ENCODE data around the gene PARVB. TPM values are rescaled to one million over a fixed set of nuclear protein-coding genes. Genes with fewer than 3 reads are reported as not detected.

Gene PARVB
- polyA plus RNA-seq, 3 donors from 2014 or later, result 1.8 to 3.8 (median 2.7) TPM

DNA sequence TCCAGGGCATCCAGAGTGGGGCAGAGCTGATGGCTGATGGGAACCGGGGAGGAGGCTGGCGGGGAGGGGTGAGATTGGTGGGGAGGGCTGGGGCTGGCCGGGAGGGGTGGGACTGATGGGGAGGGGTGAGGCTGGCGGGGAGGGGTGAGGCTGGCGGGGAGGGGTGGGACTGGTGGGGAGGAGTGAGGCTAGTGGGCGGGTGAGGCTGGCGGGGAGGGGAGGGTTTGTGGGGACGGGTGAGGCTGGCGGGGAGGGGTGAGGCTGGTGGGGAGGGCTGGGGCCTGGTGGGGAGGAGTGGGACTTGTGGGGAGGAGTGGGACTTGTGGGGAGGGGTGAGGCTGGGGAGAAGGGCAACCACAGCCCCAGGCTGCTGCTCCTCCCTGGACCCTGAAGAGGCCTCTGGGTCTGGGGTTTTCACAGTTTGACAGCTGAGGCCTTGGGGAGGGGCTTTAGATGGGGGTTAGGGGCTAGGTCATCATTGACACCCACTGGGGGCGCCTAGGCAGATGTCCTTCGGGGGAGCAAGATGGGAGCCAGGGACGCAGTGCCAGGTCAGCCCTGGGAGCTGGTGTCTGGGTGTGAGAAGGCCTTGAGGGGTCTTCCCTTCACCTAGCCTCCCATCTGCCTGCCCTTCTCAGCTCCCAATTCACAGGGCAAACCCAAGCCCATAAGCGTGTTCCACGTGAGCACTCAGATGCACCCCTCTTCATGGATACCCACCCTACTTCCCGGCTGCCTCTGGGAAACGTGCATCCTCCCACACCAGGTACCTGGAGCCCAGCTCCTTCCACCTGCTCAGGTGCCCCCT is 183.3 kb downstream of the PARVB start:
- DNase-seq, result no peak
- Mint-ChIP-seq H3K27ac (peak overlapping the region in 1 of 6 donors; percentile 40), H3K4me3 (no peak overlapping the region), H3K27me3 (ENCODE audit: low read depth in 3 of 3) (peaks cover 0 to 7% (median 2%) of the 10 kb centered on the region in 3 donors), H3K9me3 (peaks cover 1 to 10% (median 6%) of the 10 kb centered on the region in 6 donors), H3K36me3 (peaks cover 15 to 37% (median 29%) of the 10 kb centered on the region in 3 donors), H3K4me1 (peaks cover 25 to 38% of the 10 kb centered on the region in 2 donors)

DNA sequence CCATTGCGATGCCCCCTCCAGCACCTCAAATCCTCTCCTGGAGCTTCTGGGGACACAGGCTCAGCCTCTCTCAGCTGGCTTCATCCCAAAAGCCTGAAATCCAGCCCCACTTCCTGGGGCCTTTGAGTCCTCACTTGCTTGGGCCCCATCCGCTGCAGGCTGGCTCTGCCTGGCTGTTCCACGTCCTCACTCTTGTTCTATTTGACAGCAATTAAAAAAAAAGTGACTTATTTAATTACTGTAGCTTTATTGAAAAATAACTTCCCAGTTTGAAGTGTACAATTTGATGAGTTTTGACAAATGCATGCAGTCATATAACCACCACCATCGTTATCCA is 183.8 kb downstream of the PARVB start:
- H3K27ac Mint-ChIP-seq, result peak overlapping the region in 4 of 6 donors; percentile 29 to 61 (median 44)
- H3K4me3 Mint-ChIP-seq, result no peak overlapping the region
- H3K27me3 Mint-ChIP-seq (ENCODE audit: low read depth in 3 of 3), result peaks cover 0 to 7% (median 2%) of the 10 kb centered on the region in 3 donors
- DNase-seq, result no peak
- peaks cover 23 to 32% of the 10 kb centered on the region in 2 donors for H3K4me1 Mint-ChIP-seq
- H3K9me3 Mint-ChIP-seq, result peaks cover 1 to 10% (median 6%) of the 10 kb centered on the region in 6 donors
- H3K36me3 Mint-ChIP-seq, result peaks cover 12 to 32% (median 27%) of the 10 kb centered on the region in 3 donors

DNA sequence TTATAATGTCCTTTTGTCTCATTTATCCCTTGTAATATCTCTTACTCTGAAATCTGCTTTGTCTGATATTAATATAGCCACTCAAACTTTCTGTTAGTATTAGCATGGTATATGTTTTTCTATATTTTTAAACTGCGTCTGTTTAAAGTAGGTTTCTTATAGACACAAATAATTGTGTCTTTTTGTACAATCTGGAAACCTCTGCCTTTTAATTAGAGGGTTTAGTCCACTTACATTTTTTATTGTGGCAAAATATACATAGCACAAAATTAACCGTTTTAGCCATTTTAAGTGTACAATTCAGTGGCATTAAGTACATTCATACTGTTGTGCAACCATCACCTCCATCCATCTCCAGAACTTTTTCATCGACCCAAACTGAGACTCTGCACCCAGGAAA is 185.2 kb downstream of the PARVB start:
- DNase-seq, result no peak
- Mint-ChIP-seq H3K4me3 (no peak overlapping the region), H3K9me3 (peaks cover 1 to 10% (median 6%) of the 10 kb centered on the region in 6 donors), H3K27me3 (ENCODE audit: low read depth in 3 of 3) (peaks cover 0 to 7% (median 2%) of the 10 kb centered on the region in 3 donors), H3K4me1 (peaks cover 23 to 29% of the 10 kb centered on the region in 2 donors), H3K27ac (peak overlapping the region in 1 of 6 donors; percentile 29), H3K36me3 (peaks cover 8 to 31% (median 23%) of the 10 kb centered on the region in 3 donors)

- peaks cover 8 to 31% (median 23%) of the 10 kb centered on the region in 3 donors for H3K36me3 Mint-ChIP-seq
- H3K27me3 Mint-ChIP-seq (ENCODE audit: low read depth in 3 of 3), result peaks cover 0 to 5% (median 2%) of the 10 kb centered on the region in 3 donors
- H3K4me1 Mint-ChIP-seq, result peaks cover 23 to 29% of the 10 kb centered on the region in 2 donors
- peak overlapping the region in 1 of 6 donors; percentile 21 for H3K27ac Mint-ChIP-seq
- H3K9me3 Mint-ChIP-seq, result peaks cover 1 to 10% (median 6%) of the 10 kb centered on the region in 6 donors
- H3K4me3 Mint-ChIP-seq, result no peak overlapping the region
- DNase-seq, result no peak
Observed at GRCh38 chr22:44210722-44211121, 186.6 kb downstream of the PARVB start.

- DNase-seq, result no peak
- Mint-ChIP-seq H3K9me3 (peaks cover 1 to 10% (median 6%) of the 10 kb centered on the region in 6 donors), H3K4me3 (peak overlapping the region in 1 of 5 donors; percentile 61), H3K4me1 (peaks cover 23 to 29% of the 10 kb centered on the region in 2 donors), H3K36me3 (peaks cover 8 to 31% (median 27%) of the 10 kb centered on the region in 3 donors), H3K27ac (peak overlapping the region in 1 of 6 donors; percentile 14), H3K27me3 (ENCODE audit: low read depth in 3 of 3) (peaks cover 0 to 5% (median 2%) of the 10 kb centered on the region in 3 donors)
Observed at GRCh38 chr22:44211256-44211945, 187.3 kb downstream of the PARVB start.

DNA sequence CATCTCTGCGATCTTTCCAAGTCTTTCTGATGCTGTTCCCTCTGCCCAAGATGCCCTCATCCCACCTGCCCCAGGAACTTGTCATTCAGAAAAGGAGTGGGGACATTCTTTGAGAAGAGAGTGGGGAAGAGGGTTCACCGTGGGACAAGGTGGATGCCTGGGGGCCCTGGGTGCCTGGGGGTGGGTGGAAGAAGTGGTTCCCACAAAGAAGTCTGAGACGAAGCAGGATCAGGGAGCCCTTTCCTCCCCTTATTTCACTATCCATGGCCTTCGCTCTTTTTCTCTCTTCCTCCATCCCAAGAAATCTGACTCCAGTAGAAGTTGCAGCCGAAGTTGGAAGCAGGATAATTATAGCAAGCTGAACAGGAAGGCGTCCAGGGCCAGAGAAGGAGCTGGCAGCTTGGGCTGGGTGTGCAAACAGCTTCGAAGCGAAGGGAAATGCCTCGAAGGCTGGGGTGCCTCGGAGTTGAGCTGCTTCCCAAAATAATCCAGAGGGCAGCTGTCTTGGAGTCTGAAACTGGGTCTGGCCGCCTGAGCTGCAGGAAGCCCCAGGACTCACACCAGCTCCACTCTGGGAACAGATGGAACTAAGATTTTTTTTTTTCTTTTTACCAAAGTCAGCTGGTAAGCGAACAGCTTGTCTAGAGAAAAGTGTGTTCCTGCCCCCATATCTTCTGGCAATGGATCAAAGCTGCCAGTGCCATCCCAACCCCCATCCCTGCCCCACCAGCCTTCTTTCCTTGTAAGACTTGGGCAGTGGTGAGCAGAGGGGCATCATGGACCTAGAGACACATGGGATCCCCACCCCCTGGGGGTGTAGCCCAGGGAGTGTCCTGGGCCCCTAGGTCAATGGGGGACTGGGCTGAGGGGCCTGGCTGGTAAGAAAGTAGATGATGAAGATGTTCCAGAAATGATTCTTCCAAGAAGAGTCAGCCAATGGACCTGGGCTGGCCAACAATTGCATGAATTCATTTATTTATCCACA is 188.1 kb downstream of the PARVB start:
- no peak for DNase-seq
- Mint-ChIP-seq H3K4me1 (peaks cover 22 to 24% of the 10 kb centered on the region in 2 donors), H3K27ac (no peak overlapping the region), H3K4me3 (no peak overlapping the region), H3K9me3 (peaks cover 1 to 10% (median 6%) of the 10 kb centered on the region in 6 donors), H3K36me3 (peaks cover 8 to 31% (median 27%) of the 10 kb centered on the region in 3 donors), H3K27me3 (ENCODE audit: low read depth in 3 of 3) (peaks cover 0 to 3% (median 0%) of the 10 kb centered on the region in 3 donors)

GRCh38 chr22:44212936-44213335 is 188.8 kb downstream of the PARVB start:
- no peak overlapping the region for H3K27ac Mint-ChIP-seq

GRCh38 chr22:44213489-44214043 is 189.5 kb downstream of the PARVB start:
- Mint-ChIP-seq H3K4me1 (peaks cover 16 to 18% of the 10 kb centered on the region in 2 donors), H3K4me3 (no peak overlapping the region), H3K9me3 (peaks cover 1 to 10% (median 6%) of the 10 kb centered on the region in 6 donors), H3K36me3 (peaks cover 8 to 25% (median 22%) of the 10 kb centered on the region in 3 donors), H3K27ac (no peak overlapping the region), H3K27me3 (ENCODE audit: low read depth in 3 of 3) (peaks cover 0 to 1% (median 0%) of the 10 kb centered on the region in 3 donors)
- no peak for DNase-seq

More at GRCh38 chr22:44212936-44213335, 188.8 kb downstream of the PARVB start:
- Mint-ChIP-seq H3K36me3 (peaks cover 8 to 30% (median 26%) of the 10 kb centered on the region in 3 donors), H3K9me3 (peaks cover 1 to 10% (median 6%) of the 10 kb centered on the region in 6 donors), H3K27me3 (ENCODE audit: low read depth in 3 of 3) (peaks cover 0 to 3% (median 0%) of the 10 kb centered on the region in 3 donors), H3K4me3 (no peak overlapping the region), H3K4me1 (peaks cover 21 to 22% of the 10 kb centered on the region in 2 donors)
- no peak for DNase-seq

GRCh38 chr22:44214187-44214586 is 190.1 kb downstream of the PARVB start:
- H3K9me3 Mint-ChIP-seq, result peaks cover 1 to 10% (median 6%) of the 10 kb centered on the region in 6 donors
- no peak for DNase-seq
- peaks cover 12 to 13% of the 10 kb centered on the region in 2 donors for H3K4me1 Mint-ChIP-seq
- no peak overlapping the region for H3K4me3 Mint-ChIP-seq
- peaks cover 8 to 20% (median 18%) of the 10 kb centered on the region in 3 donors for H3K36me3 Mint-ChIP-seq
- H3K27me3 Mint-ChIP-seq (ENCODE audit: low read depth in 3 of 3), result peaks cover 0 to 1% (median 0%) of the 10 kb centered on the region in 3 donors
- H3K27ac Mint-ChIP-seq, result no peak overlapping the region

GRCh38 chr22:44214764-44215163 is 190.7 kb downstream of the PARVB start:
- H3K36me3 Mint-ChIP-seq, result peaks cover 8 to 16% (median 12%) of the 10 kb centered on the region in 3 donors
- H3K4me1 Mint-ChIP-seq, result peaks cover 7 to 9% of the 10 kb centered on the region in 2 donors
- H3K27me3 Mint-ChIP-seq (ENCODE audit: low read depth in 3 of 3), result peaks cover 0 to 1% (median 0%) of the 10 kb centered on the region in 3 donors
- no peak overlapping the region for H3K27ac Mint-ChIP-seq
- H3K4me3 Mint-ChIP-seq, result no peak overlapping the region
- no peak for DNase-seq
- H3K9me3 Mint-ChIP-seq, result peaks cover 0 to 6% (median 3%) of the 10 kb centered on the region in 6 donors

GRCh38 chr22:44215287-44215686 is 191.2 kb downstream of the PARVB start:
- H3K36me3 Mint-ChIP-seq, result peaks cover 5 to 14% (median 8%) of the 10 kb centered on the region in 3 donors

DNA sequence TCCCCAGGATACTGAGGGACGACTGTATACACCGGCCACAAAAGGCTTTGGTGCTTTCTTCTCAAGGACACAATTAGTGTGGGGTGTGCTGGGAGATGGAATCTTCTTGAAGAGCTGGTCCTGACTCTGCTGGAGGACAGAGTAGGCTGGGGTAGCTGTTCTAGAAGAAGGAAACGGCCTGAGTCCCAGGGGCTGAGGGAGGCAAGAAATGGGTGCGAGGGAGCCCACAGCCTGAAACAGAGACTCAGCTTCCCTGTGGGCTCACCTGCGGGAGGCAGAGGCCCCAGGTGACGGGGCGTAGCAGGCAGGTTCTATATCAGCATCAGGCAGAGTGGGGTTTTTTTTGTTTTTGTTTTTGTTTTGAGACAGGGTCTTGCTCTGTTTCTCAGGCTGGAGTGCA is 193.2 kb downstream of the PARVB start:
- H3K27ac Mint-ChIP-seq, result no peak overlapping the region
- no peaks in the 10 kb centered on the region for H3K4me1 Mint-ChIP-seq
- no peaks in the 10 kb centered on the region for H3K27me3 Mint-ChIP-seq (ENCODE audit: low read depth in 3 of 3)
- H3K9me3 Mint-ChIP-seq, result no peaks in the 10 kb centered on the region
- H3K36me3 Mint-ChIP-seq, result peaks cover 0 to 5% (median 4%) of the 10 kb centered on the region in 3 donors
- no peak overlapping the region for H3K4me3 Mint-ChIP-seq
- DNase-seq, result no peak

More at GRCh38 chr22:44215287-44215686, 191.2 kb downstream of the PARVB start:
- H3K27me3 Mint-ChIP-seq (ENCODE audit: low read depth in 3 of 3), result peaks cover 0 to 1% (median 0%) of the 10 kb centered on the region in 3 donors
- peaks cover 0 to 1% (median under 1%) of the 10 kb centered on the region in 6 donors for H3K9me3 Mint-ChIP-seq
- H3K27ac Mint-ChIP-seq, result no peak overlapping the region
- H3K4me3 Mint-ChIP-seq, result no peak overlapping the region
- no peak for DNase-seq
- peaks cover 2 to 4% of the 10 kb centered on the region in 2 donors for H3K4me1 Mint-ChIP-seq

All from immature natural killer cell (primary cell).